GM12801 (cell line): ENCODE results near the gene EDN2.

Source experiments
- TF ChIP-seq, protein P1 (sequence below): IDR thresholded peaks from one replicate; pipeline ENCODE4 v1.5.1; 2011; ENCODE audit warnings: control low read depth; ENCODE audit not compliant: insufficient read length; ENCODE audit errors: extremely low read depth

The EDN2 gene

GRCh38 chr1:41497056-41497440 is 12.6 kb upstream of the EDN2 start:
- TF ChIP-seq, protein P1, sequence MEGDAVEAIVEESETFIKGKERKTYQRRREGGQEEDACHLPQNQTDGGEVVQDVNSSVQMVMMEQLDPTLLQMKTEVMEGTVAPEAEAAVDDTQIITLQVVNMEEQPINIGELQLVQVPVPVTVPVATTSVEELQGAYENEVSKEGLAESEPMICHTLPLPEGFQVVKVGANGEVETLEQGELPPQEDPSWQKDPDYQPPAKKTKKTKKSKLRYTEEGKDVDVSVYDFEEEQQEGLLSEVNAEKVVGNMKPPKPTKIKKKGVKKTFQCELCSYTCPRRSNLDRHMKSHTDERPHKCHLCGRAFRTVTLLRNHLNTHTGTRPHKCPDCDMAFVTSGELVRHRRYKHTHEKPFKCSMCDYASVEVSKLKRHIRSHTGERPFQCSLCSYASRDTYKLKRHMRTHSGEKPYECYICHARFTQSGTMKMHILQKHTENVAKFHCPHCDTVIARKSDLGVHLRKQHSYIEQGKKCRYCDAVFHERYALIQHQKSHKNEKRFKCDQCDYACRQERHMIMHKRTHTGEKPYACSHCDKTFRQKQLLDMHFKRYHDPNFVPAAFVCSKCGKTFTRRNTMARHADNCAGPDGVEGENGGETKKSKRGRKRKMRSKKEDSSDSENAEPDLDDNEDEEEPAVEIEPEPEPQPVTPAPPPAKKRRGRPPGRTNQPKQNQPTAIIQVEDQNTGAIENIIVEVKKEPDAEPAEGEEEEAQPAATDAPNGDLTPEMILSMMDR: no peak

- TF ChIP-seq, protein P1: no peak
Observed at GRCh38 chr1:41496080-41497055, 11.9 kb upstream of the EDN2 start.

- TF ChIP-seq, protein P1: no peak
Observed at GRCh38 chr1:41495210-41495948, 10.9 kb upstream of the EDN2 start.

- TF ChIP-seq, protein P1: no peak
Observed at GRCh38 chr1:41494351-41495209, 10.1 kb upstream of the EDN2 start.

DNA sequence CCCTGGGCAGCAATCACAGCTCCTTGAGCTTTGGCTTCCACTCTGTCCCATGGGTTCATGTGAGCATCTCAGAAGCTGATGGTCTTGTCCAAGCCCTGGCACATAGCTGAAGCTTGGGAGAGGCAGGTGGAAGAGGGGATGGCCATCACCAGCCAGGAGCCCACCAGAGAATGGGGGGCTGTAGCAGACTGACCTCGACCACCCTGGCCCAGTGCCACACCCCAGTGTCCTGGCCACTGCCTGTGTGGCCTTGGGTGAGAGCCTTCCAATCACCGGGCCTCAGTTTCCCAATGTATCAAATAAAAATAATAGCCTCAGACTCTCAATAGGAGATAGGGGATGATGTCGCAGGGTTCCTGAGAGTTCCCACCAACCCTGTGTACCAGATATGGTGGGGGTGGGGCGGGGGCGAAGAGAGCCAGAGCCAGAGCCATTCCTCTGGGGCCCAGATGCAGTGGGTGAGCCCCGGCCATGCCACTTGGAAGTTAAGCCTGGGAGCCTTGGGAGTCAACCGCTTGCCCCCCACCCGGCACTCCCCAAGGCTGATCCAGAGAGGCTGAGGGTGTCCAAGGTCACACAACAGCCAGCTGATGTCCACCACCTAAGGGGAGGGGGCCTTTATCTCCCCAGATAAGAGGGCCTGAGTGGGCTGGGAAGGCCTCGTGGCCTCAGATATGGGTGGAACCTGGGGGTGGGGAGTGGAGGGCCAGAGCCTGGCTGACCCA is 9.3 kb upstream of the EDN2 start:
- TF ChIP-seq, protein P1: no peak

GRCh38 chr1:41493117-41493536 is 8.6 kb upstream of the EDN2 start:
- TF ChIP-seq, protein P1: no peak
